ENCODE results near the gene THAP6. TPM values are rescaled to one million over a fixed set of nuclear protein-coding genes. Genes with fewer than 3 reads are reported as not detected.

THAP6 gene
- total and polyA plus RNA-seq, 2 donors (not counting 3 experiments of a cell fraction or from before 2014, with no cell fraction given) = 2.1 to 6.8 TPM

DNA sequence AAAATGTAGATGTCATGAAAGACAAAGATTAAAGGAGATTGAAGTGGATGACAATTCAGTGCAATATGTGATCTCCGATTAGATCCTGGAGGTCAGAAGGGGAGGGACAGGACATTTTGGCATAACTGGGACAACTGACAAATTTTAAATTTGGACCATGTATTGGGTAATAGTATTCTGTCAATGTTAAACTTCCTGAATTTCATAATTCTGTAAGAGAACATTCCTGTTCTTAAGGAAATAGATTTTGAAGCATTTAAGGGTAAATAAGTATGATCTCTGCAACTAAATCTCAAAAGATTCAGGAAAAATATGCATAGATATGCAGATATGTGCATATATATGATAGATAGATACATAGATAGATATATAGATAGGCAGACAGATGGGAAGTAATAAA lies 52.6 kb downstream of the THAP6 start:
- Histone ChIP-seq H3K27ac (ENCODE audit: insufficient read depth, low read depth, low read length) (no peak overlapping the region), H3K4me1 (ENCODE audit: control insufficient read depth, extremely low read depth, insufficient read depth, low read length) (no peaks in the 10 kb centered on the region), H3K36me3 (ENCODE audit: control insufficient read depth in 2 of 2, extremely low read depth in 1 of 2, insufficient read depth in 2 of 2, low read length in 2 of 2) (no peaks in the 10 kb centered on the region), H3K9me3 (replicated peaks; ENCODE audit: control insufficient read depth, insufficient read depth, low read length) (no peaks in the 10 kb centered on the region), H2AFZ (ENCODE audit: low read depth, low read length) (no peak overlapping the region), H3K4me3 (replicated peaks in 1 of 3; ENCODE audit: insufficient read depth in 1 of 3, low read depth in 1 of 3, low read length in 3 of 3) (no peak overlapping the region), H3K4me2 (ENCODE audit: insufficient read depth, low read length) (no peak overlapping the region), H4K20me1 (replicated peaks; ENCODE audit: control insufficient read depth, extremely low read depth, insufficient read depth, low read length) (no peaks in the 10 kb centered on the region), H3K9ac (replicated peaks; ENCODE audit: extremely low read depth, insufficient read depth, low read length) (no peak overlapping the region), H3K9me1 (replicated peaks; ENCODE audit: control insufficient read depth, extremely low read depth, insufficient read depth, low read length) (no peaks in the 10 kb centered on the region), H3K79me2 (ENCODE audit: control insufficient read depth, insufficient read depth, low read length) (no peaks in the 10 kb centered on the region), H3K27me3 (ENCODE audit: control insufficient read depth in 2 of 2, insufficient read depth in 2 of 2, low read length in 2 of 2) (peaks cover 2 to 5% of the 10 kb centered on the region in 2 experiments)
- DNase-seq (ENCODE audit: low read depth, low spot score) (no peak), FAIRE-seq (no peak)
- no TSS peak for BruUV-seq (replicated peaks)
- TF ChIP-seq MYC (IDR thresholded peaks at IDR 0.05; ENCODE audit: low read depth, low read length) (no peak), JUN (IDR thresholded peaks at IDR 0.05; ENCODE audit: borderline replicate concordance, insufficient read depth, insufficient read length, low read depth) (no peak), POLR2AphosphoS5 (IDR thresholded peaks at IDR 0.05; ENCODE audit: insufficient read depth, low read depth, low read length) (no peak), FOS (IDR thresholded peaks at IDR 0.05; ENCODE audit: borderline replicate concordance, insufficient read depth, low read length) (no peak), EZH2 (IDR thresholded peaks at IDR 0.05; ENCODE audit: borderline replicate concordance, low read depth, low read length, severe bottlenecking) (no peak), GATA2 (IDR thresholded peaks at IDR 0.05; ENCODE audit: insufficient read depth, insufficient read length, low read depth, low read length) (no peak), POLR2A (IDR thresholded peaks at IDR 0.05; ENCODE audit: low read depth, low read length) (no peak)
- TF ChIP-seq, protein P1, sequence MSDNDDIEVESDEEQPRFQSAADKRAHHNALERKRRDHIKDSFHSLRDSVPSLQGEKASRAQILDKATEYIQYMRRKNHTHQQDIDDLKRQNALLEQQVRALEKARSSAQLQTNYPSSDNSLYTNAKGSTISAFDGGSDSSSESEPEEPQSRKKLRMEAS (IDR thresholded peaks at IDR 0.05; ENCODE audit: insufficient read depth, insufficient read length) = no peak
- TF ChIP-seq, protein P2, sequence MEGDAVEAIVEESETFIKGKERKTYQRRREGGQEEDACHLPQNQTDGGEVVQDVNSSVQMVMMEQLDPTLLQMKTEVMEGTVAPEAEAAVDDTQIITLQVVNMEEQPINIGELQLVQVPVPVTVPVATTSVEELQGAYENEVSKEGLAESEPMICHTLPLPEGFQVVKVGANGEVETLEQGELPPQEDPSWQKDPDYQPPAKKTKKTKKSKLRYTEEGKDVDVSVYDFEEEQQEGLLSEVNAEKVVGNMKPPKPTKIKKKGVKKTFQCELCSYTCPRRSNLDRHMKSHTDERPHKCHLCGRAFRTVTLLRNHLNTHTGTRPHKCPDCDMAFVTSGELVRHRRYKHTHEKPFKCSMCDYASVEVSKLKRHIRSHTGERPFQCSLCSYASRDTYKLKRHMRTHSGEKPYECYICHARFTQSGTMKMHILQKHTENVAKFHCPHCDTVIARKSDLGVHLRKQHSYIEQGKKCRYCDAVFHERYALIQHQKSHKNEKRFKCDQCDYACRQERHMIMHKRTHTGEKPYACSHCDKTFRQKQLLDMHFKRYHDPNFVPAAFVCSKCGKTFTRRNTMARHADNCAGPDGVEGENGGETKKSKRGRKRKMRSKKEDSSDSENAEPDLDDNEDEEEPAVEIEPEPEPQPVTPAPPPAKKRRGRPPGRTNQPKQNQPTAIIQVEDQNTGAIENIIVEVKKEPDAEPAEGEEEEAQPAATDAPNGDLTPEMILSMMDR (IDR thresholded peaks at IDR 0.05; ENCODE audit: extremely low read depth in 1 of 2, insufficient read depth in 1 of 2, low read depth in 1 of 2, low read length in 2 of 2) = no peak
- dilution Hi-C loops (cut with MboI; ENCODE audit: extremely low pct_ligation_motif_present, low sequenced_read_pairs) (no loop called here), intact Hi-C loops (cut with micrococcal nuclease) (no loop called here)
- ChIA-PET CTCF (interaction anchor here (0.9 kb wide), 1 partner anchor 11 kb away, joined by 3 read pairs; no protein-coding TSS in a partner anchor), POLR2A (no interaction called here)

Data from endothelial cell of umbilical vein (primary cell).